Measurements from ENCODE around the gene RPTOR.

RPTOR gene

GRCh38 chr17:80802626-80803450, 258.2 kb downstream of the RPTOR start:
- DNase-seq = no peak
- H3K36me3 ChIP-seq (replicated peaks) = no peaks in the 10 kb centered on the region
- H3K27me3 ChIP-seq (replicated peaks) = no peaks in the 10 kb centered on the region
- no peak overlapping the region for H3K4me3 ChIP-seq (ENCODE audit: low read depth, low read length)
- H3K27ac ChIP-seq = no peak overlapping the region
- no peak for TF ChIP-seq CTCF (IDR thresholded peaks at IDR 0.05; ENCODE audit: low read depth, low read length, missing control alignments)
- in situ Hi-C loops (cut with HindIII; ENCODE audit: low pct_ligation_motif_present, low sequenced_read_pairs) = no loop called here

GRCh38 chr17:80803451-80804428, 259.1 kb downstream of the RPTOR start:
- Histone ChIP-seq H3K36me3 (replicated peaks) (no peaks in the 10 kb centered on the region), H3K4me3 (ENCODE audit: low read depth, low read length) (no peak overlapping the region), H3K27ac (no peak overlapping the region), H3K27me3 (replicated peaks) (no peaks in the 10 kb centered on the region)
- TF ChIP-seq CTCF (IDR thresholded peaks at IDR 0.05; ENCODE audit: low read depth, low read length, missing control alignments) = no peak
- in situ Hi-C loops (cut with HindIII; ENCODE audit: low pct_ligation_motif_present, low sequenced_read_pairs) = no loop called here
- no peak for DNase-seq

GRCh38 chr17:80804466-80804865, 259.8 kb downstream of the RPTOR start:
- in situ Hi-C loops (cut with HindIII; ENCODE audit: low pct_ligation_motif_present, low sequenced_read_pairs) = no loop called here

GRCh38 chr17:80805032-80805751, 260.6 kb downstream of the RPTOR start:
- Histone ChIP-seq H3K27ac (no peak overlapping the region), H3K36me3 (replicated peaks) (no peaks in the 10 kb centered on the region), H3K27me3 (replicated peaks) (no peaks in the 10 kb centered on the region), H3K4me3 (ENCODE audit: low read depth, low read length) (no peak overlapping the region)
- in situ Hi-C loops (cut with HindIII; ENCODE audit: low pct_ligation_motif_present, low sequenced_read_pairs) = no loop called here
- no peak for TF ChIP-seq CTCF (IDR thresholded peaks at IDR 0.05; ENCODE audit: low read depth, low read length, missing control alignments)
- DNase-seq = no peak

More at GRCh38 chr17:80804466-80804865, 259.8 kb downstream of the RPTOR start:
- no peak overlapping the region for H3K27ac ChIP-seq
- no peaks in the 10 kb centered on the region for H3K27me3 ChIP-seq (replicated peaks)
- DNase-seq = no peak
- no peaks in the 10 kb centered on the region for H3K36me3 ChIP-seq (replicated peaks)
- no peak overlapping the region for H3K4me3 ChIP-seq (ENCODE audit: low read depth, low read length)
- no peak for TF ChIP-seq CTCF (IDR thresholded peaks at IDR 0.05; ENCODE audit: low read depth, low read length, missing control alignments)

- no peak for TF ChIP-seq CTCF (IDR thresholded peaks at IDR 0.05; ENCODE audit: low read depth, low read length, missing control alignments)
- DNase-seq = no peak
- Histone ChIP-seq H3K27me3 (replicated peaks) (no peaks in the 10 kb centered on the region), H3K36me3 (replicated peaks) (no peaks in the 10 kb centered on the region), H3K27ac (no peak overlapping the region), H3K4me3 (ENCODE audit: low read depth, low read length) (no peak overlapping the region)
- in situ Hi-C loops (cut with HindIII; ENCODE audit: low pct_ligation_motif_present, low sequenced_read_pairs) = no loop called here
Measured at GRCh38 chr17:80807014-80807413, 262.4 kb downstream of the RPTOR start.
